ENCODE data around the gene IRF2BPL. TPM values are rescaled to one million over a fixed set of nuclear protein-coding genes. Genes with fewer than 3 reads are reported as not detected.

IRF2BPL gene
- polyA plus RNA-seq, 3 donors = 42.5 to 48.1 (median 45.5) TPM

GRCh38 chr14:77014004-77014604, 14.4 kb downstream of the IRF2BPL start:
- DNase-seq (ENCODE audit: low read depth in 3 of 3, low spot score in 2 of 3) = no peak

GRCh38 chr14:77012193-77012765, 16.2 kb downstream of the IRF2BPL start:
- no peak for DNase-seq (ENCODE audit: low read depth in 3 of 3, low spot score in 2 of 3)

- DNase-seq (ENCODE audit: low read depth in 3 of 3, low spot score in 2 of 3) = no peak
Observed at GRCh38 chr14:77011245-77011644, 17.3 kb downstream of the IRF2BPL start.

- DNase-seq (ENCODE audit: low read depth in 3 of 3, low spot score in 2 of 3) = no peak
Observed at GRCh38 chr14:77009014-77009413, 19.5 kb downstream of the IRF2BPL start.

- no peak for DNase-seq (ENCODE audit: low read depth in 3 of 3, low spot score in 2 of 3)
Observed at GRCh38 chr14:77008541-77008940, 20.0 kb downstream of the IRF2BPL start.

GRCh38 chr14:77007975-77008421, 20.5 kb downstream of the IRF2BPL start:
- no peak for DNase-seq (ENCODE audit: low read depth in 3 of 3, low spot score in 2 of 3)

- DNase-seq (ENCODE audit: low read depth in 3 of 3, low spot score in 2 of 3) = no peak
Observed at GRCh38 chr14:77007183-77007974, 21.1 kb downstream of the IRF2BPL start.

GRCh38 chr14:77006132-77006531, 22.4 kb downstream of the IRF2BPL start:
- no peak for DNase-seq (ENCODE audit: low read depth in 3 of 3, low spot score in 2 of 3)

- no peak for DNase-seq (ENCODE audit: low read depth in 3 of 3, low spot score in 2 of 3)
Observed at GRCh38 chr14:77005559-77005958, 22.9 kb downstream of the IRF2BPL start.

- no peak for DNase-seq (ENCODE audit: low read depth in 3 of 3, low spot score in 2 of 3)
Observed at GRCh38 chr14:77004711-77005460, 23.6 kb downstream of the IRF2BPL start.

GRCh38 chr14:77003960-77004710, 24.4 kb downstream of the IRF2BPL start:
- no peak for DNase-seq (ENCODE audit: low read depth in 3 of 3, low spot score in 2 of 3)

- no peak for DNase-seq (ENCODE audit: low read depth in 3 of 3, low spot score in 2 of 3)
Observed at GRCh38 chr14:77002889-77003288, 25.6 kb downstream of the IRF2BPL start.

GRCh38 chr14:77002335-77002734, 26.2 kb downstream of the IRF2BPL start:
- no peak for DNase-seq (ENCODE audit: low read depth in 3 of 3, low spot score in 2 of 3)

- DNase-seq (ENCODE audit: low read depth in 3 of 3, low spot score in 2 of 3) = no peak
Observed at GRCh38 chr14:77000340-77001270, 27.9 kb downstream of the IRF2BPL start.

- no peak for DNase-seq (ENCODE audit: low read depth in 3 of 3, low spot score in 2 of 3)
Observed at GRCh38 chr14:76998910-76999309, 29.6 kb downstream of the IRF2BPL start.

- no peak for DNase-seq (ENCODE audit: low read depth in 3 of 3, low spot score in 2 of 3)
Observed at GRCh38 chr14:76997257-76997970, 31.1 kb downstream of the IRF2BPL start.

GRCh38 chr14:76996563-76997146, 31.9 kb downstream of the IRF2BPL start:
- no peak for DNase-seq (ENCODE audit: low read depth in 3 of 3, low spot score in 2 of 3)

GRCh38 chr14:76995279-76996035, 33.1 kb downstream of the IRF2BPL start:
- no peak for DNase-seq (ENCODE audit: low read depth in 3 of 3, low spot score in 2 of 3)

Data from right renal cortex interstitium (tissue), 3 donors.